ENCODE results near the gene SMCO3. TPM values are rescaled to one million over a fixed set of nuclear protein-coding genes. Genes with fewer than 3 reads are reported as not detected.

Gene SMCO3
- total and polyA plus RNA-seq, 2 of the 13 experiments (the other 11 are each of a cell fraction or from before 2014, with no cell fraction given): 0.29 to 0.42 TPM

- TF ChIP-seq, protein P1, sequence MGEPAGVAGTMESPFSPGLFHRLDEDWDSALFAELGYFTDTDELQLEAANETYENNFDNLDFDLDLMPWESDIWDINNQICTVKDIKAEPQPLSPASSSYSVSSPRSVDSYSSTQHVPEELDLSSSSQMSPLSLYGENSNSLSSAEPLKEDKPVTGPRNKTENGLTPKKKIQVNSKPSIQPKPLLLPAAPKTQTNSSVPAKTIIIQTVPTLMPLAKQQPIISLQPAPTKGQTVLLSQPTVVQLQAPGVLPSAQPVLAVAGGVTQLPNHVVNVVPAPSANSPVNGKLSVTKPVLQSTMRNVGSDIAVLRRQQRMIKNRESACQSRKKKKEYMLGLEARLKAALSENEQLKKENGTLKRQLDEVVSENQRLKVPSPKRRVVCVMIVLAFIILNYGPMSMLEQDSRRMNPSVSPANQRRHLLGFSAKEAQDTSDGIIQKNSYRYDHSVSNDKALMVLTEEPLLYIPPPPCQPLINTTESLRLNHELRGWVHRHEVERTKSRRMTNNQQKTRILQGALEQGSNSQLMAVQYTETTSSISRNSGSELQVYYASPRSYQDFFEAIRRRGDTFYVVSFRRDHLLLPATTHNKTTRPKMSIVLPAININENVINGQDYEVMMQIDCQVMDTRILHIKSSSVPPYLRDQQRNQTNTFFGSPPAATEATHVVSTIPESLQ (CRISPR knock-in tag; conservative IDR thresholded peaks at IDR 0.05): no peak
- TF ChIP-seq GTF3A (CRISPR knock-in tag; conservative IDR thresholded peaks at IDR 0.05): no peak
- TF ChIP-seq ZNF20 (CRISPR knock-in tag; IDR thresholded peaks at IDR 0.05): no peak
Observed at GRCh38 chr12:14833952-14834351, 20.0 kb upstream of the SMCO3 start (continued).

DNA sequence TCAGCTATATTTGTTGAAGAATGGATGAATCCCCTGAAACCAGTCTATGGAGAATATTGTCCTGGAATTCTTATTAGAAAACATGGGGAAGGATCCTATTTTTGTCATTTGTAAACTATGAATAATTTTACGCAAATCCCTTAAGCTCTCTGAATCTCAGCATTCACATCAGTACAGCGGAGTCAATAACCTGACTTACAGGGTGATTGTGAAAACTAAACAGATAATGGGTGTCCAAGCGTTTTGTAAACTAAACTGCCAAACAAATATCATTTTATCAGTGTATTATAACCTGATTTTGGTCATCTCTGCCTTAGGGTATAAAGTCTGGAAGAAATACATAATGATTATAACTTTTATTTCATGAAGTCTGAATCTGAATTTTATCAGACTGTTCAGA is 19.4 kb upstream of the SMCO3 start:
- Histone ChIP-seq H3K27ac (ENCODE audit: extremely low read length, insufficient read depth, low read length) (no peak overlapping the region), H3K9ac (ENCODE audit: insufficient read depth, low read depth, low read length) (no peak overlapping the region), H2AFZ (ENCODE audit: low read length) (no peak overlapping the region), H3K27me3 (ENCODE audit: control insufficient read depth in 1 of 2, insufficient read depth in 2 of 2, low read length in 2 of 2) (no peaks in the 10 kb centered on the region), H3K4me2 (ENCODE audit: low read depth, low read length) (no peak overlapping the region), H3K36me3 (replicated peaks in 1 of 2; ENCODE audit: control insufficient read depth in 1 of 2, insufficient read depth in 2 of 2, low read length in 2 of 2) (peaks cover 0 to 2% of the 10 kb centered on the region in 2 experiments; a peak in 1 of 5 replicates), H3K4me3 (replicated peaks in 1 of 3; ENCODE audit: insufficient read depth in 1 of 3, low read depth in 2 of 3, low read length in 3 of 3) (no peak overlapping the region), H4K20me1 (ENCODE audit: insufficient read depth, low read length) (no peaks in the 10 kb centered on the region), H3K4me1 (ENCODE audit: insufficient read depth, low read length) (peaks cover 54% of the 10 kb centered on the region), H3K9me3 (ENCODE audit: low read length) (no peaks in the 10 kb centered on the region), H3K79me2 (ENCODE audit: insufficient read depth, low read length) (peaks cover 7% of the 10 kb centered on the region)
- no peak for DNase-seq (ENCODE audit: low spot score)
- BruUV-seq (replicated peaks): no TSS peak
- in situ Hi-C loops (cut with HindIII; ENCODE audit: extremely low pct_ligation_motif_present, low pct_unique_long_range_greater_than_20kb): no loop called here
- 95% methylated on average over 3 of the region's 3 CpGs for WGBS (ENCODE audit: low lambda C conversion rate)
- CTCF ChIA-PET (ENCODE audit: low intra/inter-chr PET ratio, low total read pairs): no interaction called here
- FAIRE-seq: no peak
- ATAC-seq: no peak
- intact Hi-C loops (cut with micrococcal nuclease; ENCODE audit: unreplicated experiment): no loop called here
- POLR2A ChIA-PET: interaction anchor here (0.7 kb wide), 1 partner anchor 30 kb away, joined by 3 read pairs; the partner anchor contains the start of genes C12orf60 and WBP11
- TF ChIP-seq NFKBIZ (CRISPR knock-in tag; IDR thresholded peaks at IDR 0.05) (no peak), SIX4 (CRISPR knock-in tag; IDR thresholded peaks at IDR 0.05) (no peak), TOE1 (CRISPR knock-in tag; IDR thresholded peaks at IDR 0.05) (no peak), ZNF260 (CRISPR knock-in tag; IDR thresholded peaks at IDR 0.05; ENCODE audit: borderline replicate concordance, low read depth) (no peak), SMC3 (IDR thresholded peaks at IDR 0.05; ENCODE audit: low read length) (no peak), DRAP1 (CRISPR knock-in tag; IDR thresholded peaks at IDR 0.05) (no peak), ZNF10 (CRISPR knock-in tag; IDR thresholded peaks at IDR 0.05; ENCODE audit: borderline replicate concordance, low read depth) (no peak), ZNF841 (CRISPR knock-in tag; IDR thresholded peaks at IDR 0.05; ENCODE audit: borderline replicate concordance) (no peak), RBM39 (IDR thresholded peaks at IDR 0.05; ENCODE audit: low read depth, low read length, poor library complexity, severe bottlenecking) (no peak), KDM4B (CRISPR knock-in tag; IDR thresholded peaks at IDR 0.05) (no peak), ZBTB38 (CRISPR knock-in tag; IDR thresholded peaks at IDR 0.05) (no peak), TAF1 (CRISPR knock-in tag; IDR thresholded peaks at IDR 0.05) (no peak), ZFAT (CRISPR knock-in tag; conservative IDR thresholded peaks at IDR 0.05) (no peak), PCBP2 (optimal IDR thresholded peaks at IDR 0.05; ENCODE audit: low read depth, low read length, poor library complexity, severe bottlenecking) (no peak), PRPF4 (IDR thresholded peaks at IDR 0.05; ENCODE audit: low read depth, low read length, poor library complexity, severe bottlenecking) (no peak), ZNF337 (CRISPR knock-in tag; IDR thresholded peaks at IDR 0.05; ENCODE audit: borderline replicate concordance, low read depth) (no peak)
- TF ChIP-seq, protein P2, sequence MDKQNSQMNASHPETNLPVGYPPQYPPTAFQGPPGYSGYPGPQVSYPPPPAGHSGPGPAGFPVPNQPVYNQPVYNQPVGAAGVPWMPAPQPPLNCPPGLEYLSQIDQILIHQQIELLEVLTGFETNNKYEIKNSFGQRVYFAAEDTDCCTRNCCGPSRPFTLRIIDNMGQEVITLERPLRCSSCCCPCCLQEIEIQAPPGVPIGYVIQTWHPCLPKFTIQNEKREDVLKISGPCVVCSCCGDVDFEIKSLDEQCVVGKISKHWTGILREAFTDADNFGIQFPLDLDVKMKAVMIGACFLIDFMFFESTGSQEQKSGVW (CRISPR knock-in tag; IDR thresholded peaks at IDR 0.05; ENCODE audit: borderline replicate concordance): no peak
- TF ChIP-seq, protein P3, sequence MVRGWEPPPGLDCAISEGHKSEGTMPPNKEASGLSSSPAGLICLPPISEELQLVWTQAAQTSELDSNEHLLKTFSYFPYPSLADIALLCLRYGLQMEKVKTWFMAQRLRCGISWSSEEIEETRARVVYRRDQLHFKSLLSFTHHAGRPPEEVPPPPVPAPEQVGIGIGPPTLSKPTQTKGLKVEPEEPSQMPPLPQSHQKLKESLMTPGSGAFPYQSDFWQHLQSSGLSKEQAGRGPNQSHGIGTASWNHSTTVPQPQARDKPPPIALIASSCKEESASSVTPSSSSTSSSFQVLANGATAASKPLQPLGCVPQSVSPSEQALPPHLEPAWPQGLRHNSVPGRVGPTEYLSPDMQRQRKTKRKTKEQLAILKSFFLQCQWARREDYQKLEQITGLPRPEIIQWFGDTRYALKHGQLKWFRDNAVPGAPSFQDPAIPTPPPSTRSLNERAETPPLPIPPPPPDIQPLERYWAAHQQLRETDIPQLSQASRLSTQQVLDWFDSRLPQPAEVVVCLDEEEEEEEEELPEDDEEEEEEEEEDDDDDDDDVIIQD (CRISPR knock-in tag; IDR thresholded peaks at IDR 0.05; ENCODE audit: low read depth): no peak
